Dermis microvascular lymphatic vessel endothelial cell (primary cell): Measurements from ENCODE around the gene SAFB. TPM values are rescaled to one million over a fixed set of nuclear protein-coding genes. Genes with fewer than 3 reads are reported as not detected.

Experiments used
- total RNA-seq: library from RNA; depleted of rRNA; stranded (reverse); fragments of >200 nt; gene quantifications from 2 replicates; pipeline ENCODE4 v1.2.1, GENCODE V29; 2014

SAFB gene
- total RNA-seq, 1 donor from 2014 or later: 35.7 TPM

Other genes with a start within 250 kb of the SAFB start
- not detected in 2 replicates for gene ZNRF4, start 167.7 kb upstream of the SAFB start, total RNA-seq
- not detected in 2 replicates for gene TINCR, start 55.1 kb upstream of the SAFB start, total RNA-seq
- 19.4 and 23.0 TPM in 2 replicates for gene SAFB2, start 307 bp upstream of the SAFB start, total RNA-seq
- gene MICOS13, start 57.4 kb downstream of the SAFB start, total RNA-seq: 29.6 and 46.2 TPM in 2 replicates
- 3.3 and 9.2 TPM in 2 replicates for gene HSD11B1L, start 57.9 kb downstream of the SAFB start, total RNA-seq
- 442 and 761 TPM in 2 replicates for gene RPL36, start 67.2 kb downstream of the SAFB start, total RNA-seq
- gene LONP1, start 97.1 kb downstream of the SAFB start, total RNA-seq: 49.9 and 56.9 TPM in 2 replicates
- not detected in 2 replicates for gene CATSPERD, start 97.6 kb downstream of the SAFB start, total RNA-seq
- gene PRR22, start 161.7 kb downstream of the SAFB start, total RNA-seq: 0.39 and 0.51 TPM in 2 replicates
- 22.9 and 29.2 TPM in 2 replicates for gene DUS3L, start 168.1 kb downstream of the SAFB start, total RNA-seq
- 0.13 and 0.51 TPM in 2 replicates for gene NRTN, start 182.0 kb downstream of the SAFB start, total RNA-seq
- not detected in 2 replicates for gene FUT6, start 216.6 kb downstream of the SAFB start, total RNA-seq
- not detected in 2 replicates for gene FUT3, start 228.4 kb downstream of the SAFB start, total RNA-seq
- gene FUT5, start 247.5 kb downstream of the SAFB start, total RNA-seq: not detected in 2 replicates